Activated CD8-positive, alpha-beta memory T cell treated with anti-CD3 and anti-CD28 coated beads, Interleukin-2, amount 50 U/mL, for 24 hours (primary cell): Measurements from ENCODE around the gene SLC25A42.
"Not testable (repeated sequence)": the region's sequence is repeated elsewhere in the genome, so short reads cannot be mapped to it uniquely, and the experiment has no call there.

Experiments used
- DNase-seq: peaks from one replicate; pipeline ENCODE4 v3.0.0-alpha.2; 2020; ENCODE audit errors: extremely low read depth

Gene SLC25A42

GRCh38 chr19:19063183-19064097 is at the start of gene SLC25A42:
TSS of gene SLC25A42 (plus strand) at chr19:19063994. CDS start at chr19:19096125, 32,131 bp downstream.
- peak; percentile 98 for DNase-seq

- no peak for DNase-seq
These were observed 42.7 kb upstream of the SLC25A42 start for GRCh38 chr19:19021115-19021514.

- no peak for DNase-seq
These were observed 41.3 kb upstream of the SLC25A42 start for GRCh38 chr19:19022380-19022961.

GRCh38 chr19:19023376-19023775 is 40.4 kb upstream of the SLC25A42 start:
- not testable (repeated sequence) for DNase-seq

- DNase-seq: no peak
These were observed 37.9 kb upstream of the SLC25A42 start for GRCh38 chr19:19025861-19026260.

- DNase-seq: no peak
These were observed 37.4 kb upstream of the SLC25A42 start for GRCh38 chr19:19026299-19026971.

- no peak for DNase-seq
These were observed 36.6 kb upstream of the SLC25A42 start for GRCh38 chr19:19027228-19027627.

- no peak for DNase-seq
These were observed 35.3 kb upstream of the SLC25A42 start for GRCh38 chr19:19028526-19028925.

- DNase-seq: no peak
These were observed 31.9 kb upstream of the SLC25A42 start for GRCh38 chr19:19031891-19032290.

GRCh38 chr19:19032420-19033175 is 31.2 kb upstream of the SLC25A42 start:
- DNase-seq: peak; percentile 80

GRCh38 chr19:19033176-19033425 is 30.7 kb upstream of the SLC25A42 start:
- no peak for DNase-seq

GRCh38 chr19:19033426-19034203 is 30.2 kb upstream of the SLC25A42 start, which contains the start of the genes ARMC6 and SUGP2:
TSS of gene ARMC6 (plus strand) at chr19:19033603. CDS start at chr19:19034210, 607 bp downstream.
TSS of gene SUGP2 (minus strand) at chr19:19033517. CDS start at chr19:19031071, 2,446 bp downstream.
- peak; percentile 75 for DNase-seq

- DNase-seq: peak; percentile 58
These were observed 29.6 kb upstream of the SLC25A42 start for GRCh38 chr19:19034204-19034624.

- no peak for DNase-seq
These were observed 23.9 kb upstream of the SLC25A42 start for GRCh38 chr19:19039901-19040300.

- no peak for DNase-seq
These were observed 23.4 kb upstream of the SLC25A42 start for GRCh38 chr19:19040417-19040816.

GRCh38 chr19:19042732-19043280 is 21.0 kb upstream of the SLC25A42 start:
- DNase-seq: no peak

- DNase-seq: no peak
These were observed 20.3 kb upstream of the SLC25A42 start for GRCh38 chr19:19043481-19043880.

GRCh38 chr19:19043881-19044280 is 19.9 kb upstream of the SLC25A42 start:
- no peak for DNase-seq

GRCh38 chr19:19049406-19049805 is 14.4 kb upstream of the SLC25A42 start:
- no peak for DNase-seq

GRCh38 chr19:19050104-19050503 is 13.7 kb upstream of the SLC25A42 start:
- no peak for DNase-seq

- no peak for DNase-seq
These were observed 13.1 kb upstream of the SLC25A42 start for GRCh38 chr19:19050731-19051130.
